ENCODE data around the gene KMT5B. TPM values are rescaled to one million over a fixed set of nuclear protein-coding genes. Genes with fewer than 3 reads are reported as not detected.
"Not testable (repeated sequence)": the region's sequence is repeated elsewhere in the genome, so short reads cannot be mapped to it uniquely, and the experiment has no call there.

Gene KMT5B
- 10 to 100 TPM; 28.8 to 29.8 TPM for total RNA-seq
- long read RNA-seq, partial matches to known transcripts, result 10 of 14 reads
- long read RNA-seq, other reads (novel, unspliced or antisense), result 4 of 14 reads

GRCh38 chr11:68213135-68213515 lies at the start of gene KMT5B:
KMT5B (minus strand) TSS chr11:68213296; CDS start chr11:68190076, 23,220 bp downstream.
- intact Hi-C loops (cut with DNase I), result no loop called here
- DNase-seq (peak; percentile 60), ATAC-seq (no peak)

DNA sequence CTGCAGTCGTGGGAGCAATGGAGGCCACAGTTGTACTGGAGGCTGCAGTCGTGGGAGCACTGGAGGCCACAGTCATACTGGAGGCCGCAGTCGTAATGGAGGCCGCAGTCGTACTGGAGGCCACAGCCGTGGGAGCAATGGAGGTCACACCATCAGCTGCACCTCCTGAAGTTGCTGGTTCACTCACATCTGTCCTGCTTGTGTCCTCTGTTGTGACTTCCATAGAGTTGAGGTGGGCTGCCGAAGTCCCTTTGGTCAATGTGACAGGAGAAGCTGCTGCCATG lies 49.4 kb upstream of the KMT5B start:
- no peak for DNase-seq
- ATAC-seq, result no peak
- intact Hi-C loops (cut with DNase I), result no loop called here

DNA sequence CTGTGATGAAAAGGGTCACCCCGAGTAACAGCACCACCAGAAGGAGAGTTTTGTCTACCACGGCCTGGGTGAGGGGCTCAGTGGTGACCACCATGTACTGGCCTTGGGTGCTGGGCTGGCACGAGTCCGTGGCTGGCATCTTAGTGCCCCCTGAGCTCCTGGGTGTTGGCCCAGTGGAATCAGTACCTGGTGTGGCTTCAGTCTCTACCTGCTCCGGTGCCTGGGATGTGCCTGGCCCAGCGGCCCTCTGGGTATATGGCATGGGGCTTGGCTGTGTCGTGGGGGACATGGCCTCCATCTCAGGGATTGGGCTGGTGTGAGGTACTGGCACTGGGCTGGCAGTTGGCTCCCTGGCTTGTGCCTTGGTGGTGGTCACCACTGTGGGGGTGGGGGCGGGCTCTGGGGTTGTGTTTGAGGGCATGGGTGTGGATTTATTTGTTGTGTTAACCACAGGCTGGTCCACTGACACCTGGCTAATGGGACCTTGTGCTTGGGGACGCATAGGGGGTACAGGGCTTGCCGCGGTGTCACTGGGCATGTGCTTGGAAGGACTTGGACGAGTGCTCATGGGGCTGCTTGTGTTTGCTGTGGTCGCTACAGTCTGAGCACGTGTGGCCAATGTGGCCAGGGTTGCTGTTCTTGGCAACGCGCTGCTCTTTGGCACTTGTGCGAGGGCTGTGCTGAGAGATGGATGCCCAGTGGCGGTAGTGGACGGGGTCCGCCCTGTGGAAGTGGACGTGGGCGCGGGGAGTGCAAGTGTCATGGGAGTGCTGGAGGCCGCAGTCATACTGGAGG lies 48.9 kb upstream of the KMT5B start:
- no peak for ATAC-seq
- intact Hi-C loops (cut with DNase I), result no loop called here
- DNase-seq, result no peak

GRCh38 chr11:68261006-68261405 lies 47.9 kb upstream of the KMT5B start:
- intact Hi-C loops (cut with DNase I), result no loop called here
- no peak for ATAC-seq
- DNase-seq, result no peak

DNA sequence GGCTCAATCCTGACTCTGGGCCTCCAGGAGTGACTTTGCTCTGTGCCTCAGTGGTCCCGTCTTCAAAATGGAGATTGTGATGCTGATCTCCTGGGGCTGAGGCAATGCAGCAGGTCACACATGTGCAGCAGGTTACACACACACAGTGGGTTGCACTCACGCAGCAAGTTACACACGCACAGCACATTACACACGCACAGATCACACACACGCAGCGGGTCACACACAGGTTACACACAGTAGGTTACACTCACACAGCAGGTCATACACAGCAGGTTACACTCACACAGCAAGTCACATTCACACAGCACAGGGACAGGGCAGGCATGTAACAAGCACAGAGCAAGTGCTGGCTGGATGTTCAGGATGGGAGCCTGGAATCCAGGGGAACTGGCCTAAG lies 47.4 kb upstream of the KMT5B start:
- intact Hi-C loops (cut with DNase I), result no loop called here
- ATAC-seq (no peak), DNase-seq (no peak)

GRCh38 chr11:68259122-68259959 lies 46.2 kb upstream of the KMT5B start:
- intact Hi-C loops (cut with DNase I), result loop anchor here (5.0 to 10.0 kb wide), 3 partner anchors 38 to 185 kb away; no protein-coding TSS in a partner anchor
- DNase-seq, result no peak
- no peak for ATAC-seq

GRCh38 chr11:68258363-68258765 lies 45.3 kb upstream of the KMT5B start:
- ATAC-seq (no peak), DNase-seq (no peak)
- intact Hi-C loops (cut with DNase I), result loop anchor here (5.0 to 10.0 kb wide), 3 partner anchors 39 to 186 kb away; no protein-coding TSS in a partner anchor

DNA sequence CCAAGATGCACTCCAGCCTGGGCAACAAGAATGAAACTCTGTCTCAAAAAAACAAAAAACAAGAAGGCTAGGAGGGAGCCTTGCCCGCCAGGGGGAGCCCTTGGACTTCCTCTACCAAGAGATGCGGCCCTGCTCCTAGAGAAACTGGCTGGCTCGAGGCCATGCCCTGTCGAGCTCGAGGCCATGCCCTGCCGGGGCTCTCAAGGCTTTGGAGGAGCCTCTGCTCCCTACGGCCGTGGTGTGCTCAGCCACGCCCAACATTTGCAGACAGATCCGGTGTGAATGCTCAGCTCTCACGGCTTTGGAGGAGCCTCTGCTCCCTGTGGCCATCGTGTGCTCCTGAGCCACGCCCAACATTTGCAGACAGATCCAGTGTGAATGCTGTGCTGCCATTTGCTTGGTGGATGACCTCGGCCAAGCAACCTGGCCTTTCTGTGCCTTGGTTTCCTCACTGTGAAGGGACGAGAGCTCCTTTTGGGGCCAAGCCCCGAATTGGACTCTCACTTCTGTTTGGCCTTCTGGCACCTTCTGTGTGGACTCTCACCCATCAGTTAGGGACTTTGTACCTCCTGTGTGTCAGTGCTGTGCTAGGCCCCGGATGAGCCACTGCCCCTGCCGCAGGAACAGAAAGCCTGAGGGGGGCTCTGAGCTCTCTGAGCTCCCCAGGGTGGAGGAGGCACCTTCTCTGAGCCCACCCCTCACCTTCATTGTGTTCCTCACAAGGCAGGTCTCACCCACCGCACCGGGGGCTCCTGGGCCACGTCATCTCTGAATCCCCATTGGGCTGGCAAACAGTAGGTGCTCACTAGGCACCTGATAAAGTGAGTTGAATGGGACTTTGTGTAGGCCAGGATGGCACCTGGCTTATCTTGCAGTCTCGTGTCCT lies 44.6 kb upstream of the KMT5B start:
- peak; percentile 82 to 90 for ATAC-seq
- DNase-seq, result peak; percentile 97
- intact Hi-C loops (cut with DNase I), result loop anchor here (2.0 to 10.0 kb wide), 5 partner anchors 39 to 189 kb away; no protein-coding TSS in a partner anchor

DNA sequence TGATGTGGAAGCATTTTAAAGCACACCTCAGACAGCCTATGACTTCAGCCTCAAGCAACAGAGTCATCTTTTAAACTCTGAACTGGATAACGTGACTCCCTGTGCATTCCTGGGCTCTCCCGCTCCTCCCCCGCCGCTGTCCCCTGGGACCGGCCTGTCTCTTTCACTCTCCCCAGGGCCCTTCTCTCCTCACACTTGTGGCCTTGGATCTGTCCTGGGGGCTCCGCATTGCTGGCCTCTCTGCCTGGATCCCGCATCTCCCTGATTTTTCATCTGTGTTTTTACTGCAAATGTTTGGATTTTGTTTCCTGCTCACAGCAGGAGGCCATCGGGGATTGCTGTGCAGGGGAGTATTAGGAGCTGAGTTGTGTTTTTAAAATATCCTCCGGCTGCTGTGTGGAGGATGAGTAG lies 43.2 kb upstream of the KMT5B start:
- DNase-seq, result no peak

GRCh38 chr11:68255526-68255925 lies 42.4 kb upstream of the KMT5B start:
- ATAC-seq (no peak), DNase-seq (no peak)
- intact Hi-C loops (cut with DNase I), result loop anchor here (5.0 to 10.0 kb wide), 3 partner anchors 42 to 189 kb away; no protein-coding TSS in a partner anchor

More for the DNA sequence above, 43.2 kb upstream of the KMT5B start:
- intact Hi-C loops (cut with DNase I), result loop anchor here (2.0 to 10.0 kb wide), 5 partner anchors 40 to 190 kb away; no protein-coding TSS in a partner anchor
- peak in 1 of 2 donors; percentile 11 for ATAC-seq

DNA sequence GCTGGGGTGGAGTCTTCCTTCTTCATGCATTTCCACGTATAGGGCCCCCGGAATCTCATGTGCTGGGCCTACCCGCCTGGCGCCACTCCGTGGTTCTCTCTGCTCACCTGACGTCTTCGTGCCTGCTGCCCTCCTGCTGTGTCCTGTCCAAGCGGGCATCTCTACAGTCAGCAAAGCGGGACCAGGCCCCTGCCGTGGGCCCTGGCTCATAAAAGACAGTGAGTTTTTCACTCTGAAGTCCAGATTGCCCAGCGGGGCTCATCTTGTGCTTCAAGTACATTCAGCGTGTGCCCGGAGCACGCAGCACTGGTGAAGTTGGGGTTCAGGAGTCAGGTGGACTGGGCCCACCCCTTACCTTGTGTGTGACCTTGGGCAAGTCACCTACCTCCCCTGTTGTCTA lies 41.3 kb upstream of the KMT5B start:
- ATAC-seq, result no peak
- intact Hi-C loops (cut with DNase I), result loop anchor here in 1 of 2 donors (10.0 kb wide), 1 partner anchor 190 kb away; no protein-coding TSS in a partner anchor
- no peak for DNase-seq

DNA sequence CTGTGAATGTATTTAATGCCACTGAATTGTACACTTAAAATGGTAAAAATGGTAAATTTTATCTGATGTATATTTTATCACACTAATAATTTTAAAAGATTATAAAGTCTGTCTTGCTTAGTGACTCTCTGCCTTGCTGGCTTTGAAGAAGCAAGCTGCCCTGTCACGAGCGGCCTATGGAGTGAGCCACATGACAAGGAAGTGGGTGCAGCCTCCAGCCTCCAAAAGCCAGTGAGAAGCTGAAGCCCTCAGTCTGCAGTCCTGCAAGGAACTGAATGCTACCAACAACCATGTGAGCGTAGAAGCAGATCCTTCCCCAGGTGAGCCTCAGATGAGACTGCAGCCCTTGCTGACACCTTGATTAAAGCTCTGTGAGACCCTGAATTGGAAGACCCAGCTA lies 38.7 kb upstream of the KMT5B start:
- intact Hi-C loops (cut with DNase I), result loop anchor here in 1 of 2 donors (10.0 kb wide), 1 partner anchor 193 kb away; no protein-coding TSS in a partner anchor
- DNase-seq (no peak), ATAC-seq (no peak)

GRCh38 chr11:68244912-68245311 lies 31.8 kb upstream of the KMT5B start:
- intact Hi-C loops (cut with DNase I); ATAC-seq; DNase-seq: not testable (repeated sequence)

DNA sequence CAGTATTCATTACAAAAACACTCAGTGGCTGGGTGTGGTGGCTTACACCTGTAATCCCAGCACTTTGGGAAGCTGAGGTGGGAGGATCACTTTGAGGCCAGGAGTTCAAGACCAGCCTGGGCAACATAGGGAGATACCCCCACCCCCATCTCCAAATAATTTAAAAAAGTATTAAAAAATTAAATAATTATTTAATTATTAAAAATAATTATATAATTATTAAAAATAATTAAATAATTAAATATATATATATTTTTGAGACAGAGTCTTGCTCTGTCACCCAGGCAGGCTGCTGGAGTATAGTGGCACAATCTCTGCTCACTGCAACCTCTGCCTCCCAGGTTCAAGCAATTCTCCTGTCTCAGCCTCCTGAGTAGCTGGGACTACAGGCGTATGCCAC lies 30.8 kb upstream of the KMT5B start:
- ATAC-seq; DNase-seq; intact Hi-C loops (cut with DNase I): not testable (repeated sequence)

- no peak for DNase-seq
- ATAC-seq, result no peak
- intact Hi-C loops (cut with DNase I), result no loop called here
Measured at GRCh38 chr11:68242616-68243015, 29.5 kb upstream of the KMT5B start.

DNA sequence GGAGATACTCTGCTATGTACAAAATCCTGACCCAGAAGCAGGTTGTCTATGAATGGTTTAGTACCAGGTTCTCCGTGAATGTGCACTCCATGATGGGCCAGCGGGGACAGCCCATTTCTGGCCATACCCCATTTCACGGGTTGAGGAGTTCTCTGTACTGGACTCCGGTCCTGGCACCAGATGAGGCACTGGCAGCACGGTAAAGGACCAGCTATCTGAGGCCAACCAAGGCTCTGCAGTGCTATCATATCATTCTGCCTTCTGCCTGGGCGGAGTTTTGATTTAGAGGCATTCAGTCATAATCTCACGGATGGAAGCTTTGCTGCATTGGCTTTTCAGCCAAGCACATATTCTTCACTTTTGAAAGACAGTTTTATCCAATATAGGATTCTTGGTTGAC lies 18.5 kb upstream of the KMT5B start:
- DNase-seq (no peak), ATAC-seq (no peak)
- intact Hi-C loops (cut with DNase I), result no loop called here

DNA sequence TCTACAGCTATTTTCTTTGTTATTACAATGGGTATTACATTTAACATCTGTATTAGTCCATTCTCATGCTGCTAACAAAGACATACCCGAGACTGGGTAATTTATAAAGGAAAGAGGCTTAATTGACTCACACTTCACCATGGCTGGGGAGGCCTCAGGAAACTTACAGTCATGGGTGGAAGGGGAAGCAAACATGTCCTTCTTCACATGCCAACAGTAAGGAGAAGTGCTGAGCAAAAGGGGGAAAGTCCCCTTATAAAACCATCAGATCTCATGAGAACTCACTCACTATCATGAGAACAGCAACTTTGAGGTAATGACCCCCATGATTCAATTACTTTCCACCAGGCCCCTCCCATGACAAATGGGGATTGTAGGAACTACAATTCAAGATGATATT lies 16.5 kb upstream of the KMT5B start:
- intact Hi-C loops (cut with DNase I), result no loop called here
- ATAC-seq, result no peak
- DNase-seq, result no peak

GRCh38 chr11:68226421-68226820 lies 13.3 kb upstream of the KMT5B start:
- no peak for ATAC-seq
- DNase-seq, result no peak
- intact Hi-C loops (cut with DNase I), result no loop called here

DNA sequence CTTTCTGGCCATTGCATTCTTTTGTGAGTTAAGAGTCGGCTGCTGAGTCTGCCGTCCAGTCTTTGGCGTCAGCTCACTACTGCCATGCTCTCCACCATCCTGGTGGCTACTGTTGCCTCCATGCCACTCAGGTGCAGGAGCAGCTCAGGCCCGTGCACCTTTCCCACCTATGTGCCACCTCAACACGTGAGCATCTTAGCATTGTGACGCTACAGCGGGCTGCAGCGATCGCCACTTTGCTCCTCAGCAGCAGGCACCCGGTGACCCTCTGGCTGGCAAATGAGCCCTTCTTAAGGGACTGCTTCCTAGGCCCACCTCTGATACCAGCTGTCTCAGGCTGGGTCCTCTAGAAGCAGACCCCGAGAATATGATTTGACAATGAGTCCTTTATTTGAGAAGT lies 11.5 kb upstream of the KMT5B start:
- DNase-seq, result no peak
- ATAC-seq, result no peak
- intact Hi-C loops (cut with DNase I), result no loop called here

Measured in left cardiac atrium (tissue), 4 donors.